H9 (cell line): Measurements from ENCODE around the gene MGP. TPM values are rescaled to one million over a fixed set of nuclear protein-coding genes. Genes with fewer than 3 reads are reported as not detected.

Experiments used
- DNase-seq: peaks from one replicate; pipeline ENCODE4 v3.0.0-alpha.2; 2017
- H2AFZ ChIP-seq: one replicate; pipeline ENCODE4 v1.6.1; 2013; ENCODE audit warnings: mild to moderate bottlenecking, low read length, control low read depth, moderate library complexity
- H2AK5ac ChIP-seq: 2 replicates; pipeline ENCODE4 v1.6.1; 2013; ENCODE audit warnings: low read length, control low read depth, mixed read lengths; ENCODE audit not compliant: insufficient read length
- H2BK120ac ChIP-seq: one replicate; pipeline ENCODE4 v1.6.1; 2013; ENCODE audit warnings: low read depth, mild to moderate bottlenecking, low read length, control low read depth, inconsistent platforms; ENCODE audit not compliant: poor library complexity, severe bottlenecking
- H2BK12ac ChIP-seq: 2 replicates; pipeline ENCODE4 v1.6.1; 2013; ENCODE audit warnings: low read length, control low read depth, mixed read lengths, low read depth; ENCODE audit not compliant: insufficient read length
- H2BK15ac ChIP-seq: 2 replicates; pipeline ENCODE4 v1.6.1; 2013; ENCODE audit warnings: low read depth, low read length, control low read depth
- H2BK20ac ChIP-seq: one replicate; pipeline ENCODE4 v1.6.1; 2013; ENCODE audit warnings: low read depth, mild to moderate bottlenecking, low read length, control low read depth, inconsistent platforms; ENCODE audit not compliant: poor library complexity, severe bottlenecking
- H2BK5ac ChIP-seq: 2 replicates; pipeline ENCODE4 v1.6.1; 2013; ENCODE audit warnings: low read length, control low read depth, mixed read lengths; ENCODE audit not compliant: insufficient read length
- H3K14ac ChIP-seq: 2 replicates; pipeline ENCODE4 v1.6.1; 2013; ENCODE audit warnings: low read length, control low read depth; ENCODE audit not compliant: insufficient read depth
- H3K18ac ChIP-seq: 2 replicates; pipeline ENCODE4 v1.6.1; 2013; ENCODE audit warnings: low read depth, mild to moderate bottlenecking, mixed read lengths, low read length, control low read depth; ENCODE audit not compliant: insufficient read length
- H3K23ac ChIP-seq: 2 replicates; pipeline ENCODE4 v1.6.1; 2013; ENCODE audit warnings: low read length, control low read depth, mixed read lengths, low read depth; ENCODE audit not compliant: insufficient read length
- H3K23me2 ChIP-seq: 2 replicates; pipeline ENCODE4 v1.6.1; 2013; ENCODE audit warnings: low read depth, mild to moderate bottlenecking, mixed read lengths, low read length, control low read depth; ENCODE audit not compliant: insufficient read length, poor library complexity, severe bottlenecking
- H3K27ac ChIP-seq: 2 replicates; pipeline ENCODE4 v1.5.1; 2013; ENCODE audit warnings: low read length, control low read depth, mixed read lengths, low read depth; ENCODE audit not compliant: insufficient read length
- H3K27me3 ChIP-seq: 2 replicates; pipeline ENCODE4 v1.6.1; 2013; ENCODE audit warnings: low read length, control low read depth, inconsistent platforms; ENCODE audit not compliant: insufficient read depth
- H3K4ac ChIP-seq: 2 replicates; pipeline ENCODE4 v1.6.1; 2013; ENCODE audit warnings: low read depth, mild to moderate bottlenecking, control low read depth, inconsistent platforms, low read length, moderate library complexity
- H3K4me1 ChIP-seq: 2 replicates; pipeline ENCODE4 v1.6.1; 2013; ENCODE audit warnings: low read length, control low read depth, inconsistent platforms; ENCODE audit not compliant: insufficient read depth
- H3K4me2 ChIP-seq: 2 replicates; pipeline ENCODE4 v1.6.1; 2013; ENCODE audit warnings: low read length, control low read depth, mixed read lengths; ENCODE audit not compliant: insufficient read length, insufficient read depth
- H3K56ac ChIP-seq: 2 replicates; pipeline ENCODE4 v1.6.1; 2013; ENCODE audit warnings: low read depth, mild to moderate bottlenecking, mixed read lengths, low read length, control low read depth; ENCODE audit not compliant: insufficient read length
- H3K79me1 ChIP-seq: 2 replicates; pipeline ENCODE4 v1.6.1; 2013; ENCODE audit warnings: low read depth, mild to moderate bottlenecking, moderate library complexity, low read length, control low read depth, inconsistent platforms; ENCODE audit not compliant: insufficient read depth, poor library complexity, severe bottlenecking
- H3K79me2 ChIP-seq: 2 replicates; pipeline ENCODE4 v1.6.1; 2013; ENCODE audit warnings: low read length, control low read depth, inconsistent platforms; ENCODE audit not compliant: insufficient read depth
- H3K9ac ChIP-seq: 2 replicates; pipeline ENCODE4 v1.6.1; 2013; ENCODE audit warnings: low read length, control low read depth, mixed read lengths; ENCODE audit not compliant: insufficient read length; ENCODE audit errors: extremely low read depth
- H3K9me3 ChIP-seq: one replicate; pipeline ENCODE4 v1.6.1; 2013; ENCODE audit warnings: low read depth, low read length, inconsistent platforms; ENCODE audit not compliant: control insufficient read depth
- H3T11ph ChIP-seq: one replicate; pipeline ENCODE4 v1.6.1; 2013; ENCODE audit warnings: mild to moderate bottlenecking, low read length, control low read depth, inconsistent platforms
- H4K20me1 ChIP-seq: one replicate; pipeline ENCODE4 v1.6.1; 2013; ENCODE audit not compliant: control insufficient read depth, insufficient read length, insufficient read depth
- H4K5ac ChIP-seq: 2 replicates; pipeline ENCODE4 v1.6.1; 2013; ENCODE audit warnings: low read depth, mild to moderate bottlenecking, mixed read lengths, low read length, control low read depth; ENCODE audit not compliant: insufficient read length
- H4K8ac ChIP-seq: replicated peaks from 2 replicates; pipeline ENCODE4 v1.6.1; 2013; ENCODE audit warnings: low read length, control low read depth, mixed read lengths, low read depth; ENCODE audit not compliant: insufficient read length
- H4K91ac ChIP-seq: 2 replicates; pipeline ENCODE4 v1.6.1; 2013; ENCODE audit warnings: low read depth, mild to moderate bottlenecking, moderate library complexity, mixed read lengths, low read length, control low read depth; ENCODE audit not compliant: insufficient read length
- H3K27ac Mint-ChIP-seq, 3 experiments: 2 replicates in 2 of 3; 3 replicates in 1 of 3; pipeline ENCODE4 v1.8.0; 2020 to 2021; ENCODE audit warnings: mixed read lengths in 3 of 3, mild to moderate bottlenecking in 1 of 3, moderate library complexity in 1 of 3
- H3K27me3 Mint-ChIP-seq: 2 replicates; pipeline ENCODE4 v1.8.0; 2021; ENCODE audit warnings: low read depth, mild to moderate bottlenecking, moderate library complexity, mixed read lengths
- H3K36me3 Mint-ChIP-seq, 3 experiments: 2 replicates in 2 of 3; 3 replicates in 1 of 3; pipeline ENCODE4 v1.8.0; 2020 to 2021; ENCODE audit warnings: low read depth in 3 of 3, mixed read lengths in 3 of 3; ENCODE audit not compliant: insufficient read depth in 1 of 3
- H3K4me1 Mint-ChIP-seq, 2 experiments: 2 replicates each; pipeline ENCODE4 v1.8.0; 2020; ENCODE audit warnings: mixed read lengths in 2 of 2
- H3K4me3 Mint-ChIP-seq, 2 experiments: 2 replicates in 1 of 2; 3 replicates in 1 of 2; pipeline ENCODE4 v1.8.0; 2020 to 2021; ENCODE audit warnings: mild to moderate bottlenecking in 2 of 2, mixed read lengths in 2 of 2, moderate library complexity in 1 of 2
- H3K9me3 Mint-ChIP-seq, 2 experiments: 2 replicates in 1 of 2; 3 replicates in 1 of 2; pipeline ENCODE4 v1.8.0; 2020; ENCODE audit warnings: mild to moderate bottlenecking in 2 of 2, mixed read lengths in 2 of 2, moderate library complexity in 1 of 2
- CTCF ChIP-seq: fragments of 200-600 bp; sonication (generic); conservative IDR thresholded peaks from 3 replicates; pipeline ENCODE4 v1.8.0; 2021; ENCODE audit warnings: antibody characterized with exemption, mild to moderate bottlenecking
- total RNA-seq: library from RNA; stranded (reverse); gene quantifications from 2 replicates; pipeline ENCODE4 v1.2.1, GENCODE V29; 2021

MGP gene
- total RNA-seq, 1 experiment from 2014 or later: not detected

GRCh38 chr12:14844401-14844800 lies 41.3 kb downstream of the MGP start:
- H3K36me3 Mint-ChIP-seq: peaks cover 0 to 4% (median 0%) of the 10 kb centered on the region in 3 experiments; a peak in 1 of 7 replicates
- Histone ChIP-seq H2BK120ac (no peak overlapping the region), H3K4me2 (no peak overlapping the region), H4K8ac (no peak overlapping the region), H2BK12ac (no peak overlapping the region), H4K5ac (no peak overlapping the region), H2AFZ (no peak overlapping the region), H3K79me1 (no peaks in the 10 kb centered on the region), H3K27me3 (no peaks in the 10 kb centered on the region; the same call in 1 of the 2 replicates), H3K79me2 (no peaks in the 10 kb centered on the region), H4K20me1 (no peaks in the 10 kb centered on the region), H2AK5ac (no peak overlapping the region), H3K4ac (no peak overlapping the region), H3K23ac (no peak overlapping the region), H3K9me3 (no peaks in the 10 kb centered on the region), H2BK15ac (no peak overlapping the region), H3K23me2 (no peaks in the 10 kb centered on the region), H3K27ac (no peak overlapping the region), H3K4me1 (no peaks in the 10 kb centered on the region), H2BK20ac (no peak overlapping the region), H3K18ac (no peak overlapping the region), H3K9ac (no peak overlapping the region), H3K56ac (no peak overlapping the region), H4K91ac (no peak overlapping the region), H3T11ph (no peak overlapping the region), H3K14ac (no peak overlapping the region), H2BK5ac (no peak overlapping the region)
- H3K27ac Mint-ChIP-seq: no peak overlapping the region
- peaks cover 1 to 2% of the 10 kb centered on the region in 2 experiments; a peak in 3 of 5 replicates for H3K9me3 Mint-ChIP-seq
- no peak for DNase-seq
- peaks cover 2 to 3% of the 10 kb centered on the region in 2 experiments; a peak in 1 of 4 replicates for H3K4me1 Mint-ChIP-seq
- no peaks in the 10 kb centered on the region for H3K27me3 Mint-ChIP-seq
- TF ChIP-seq CTCF: no peak
- no peak overlapping the region for H3K4me3 Mint-ChIP-seq
